Loucy (cell line): ENCODE results near the gene GABRA4.

ENCODE experiments used
- CTCF ChIP-seq: fragments of 200-600 bp; sonication (generic); conservative IDR thresholded peaks from 2 replicates; pipeline ENCODE4 v1.5.1; 2014; ENCODE audit warnings: mild to moderate bottlenecking, antibody characterized with exemption, low read length
- EZH2phosphoT487 ChIP-seq: fragments of 200-600 bp; IDR thresholded peaks from 2 replicates; pipeline ENCODE4 v1.6.1; 2018; ENCODE audit warnings: antibody characterized with exemption, mild to moderate bottlenecking, moderate library complexity, borderline replicate concordance

DNA sequence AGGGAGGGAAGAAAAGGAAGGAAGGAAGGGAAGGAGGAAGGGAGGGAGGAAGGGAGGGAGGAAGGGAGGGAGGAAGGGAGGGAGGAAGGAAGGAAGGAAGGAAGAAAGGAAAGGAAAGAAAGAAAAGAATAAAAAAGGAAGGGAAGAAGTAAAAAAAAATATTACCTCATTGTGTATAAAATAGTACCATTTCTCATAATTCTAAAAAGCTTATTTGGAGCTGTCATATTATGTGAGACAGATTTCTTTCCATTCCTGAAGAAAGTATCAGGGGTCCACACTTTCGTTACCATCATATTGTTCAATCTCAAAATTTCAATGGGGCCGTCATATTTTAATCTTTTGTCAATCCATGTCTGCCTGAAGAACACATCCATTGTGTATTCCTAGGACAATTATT lies 16.1 kb downstream of the GABRA4 start:
- TF ChIP-seq CTCF = no peak
- TF ChIP-seq EZH2phosphoT487 = no peak
